Measurements from ENCODE around the gene ATF7. TPM values are rescaled to one million over a fixed set of nuclear protein-coding genes. Genes with fewer than 3 reads are reported as not detected.

ATF7 gene
- total RNA-seq, 1 donor from 2014 or later = 44.7 TPM

- no peak for DNase-seq (ENCODE audit: low spot score)
Measured at GRCh38 chr12:53532021-53532420, 94.2 kb downstream of the ATF7 start.

- no peak for DNase-seq (ENCODE audit: low spot score)
Measured at GRCh38 chr12:53530920-53531319, 95.3 kb downstream of the ATF7 start.

DNA sequence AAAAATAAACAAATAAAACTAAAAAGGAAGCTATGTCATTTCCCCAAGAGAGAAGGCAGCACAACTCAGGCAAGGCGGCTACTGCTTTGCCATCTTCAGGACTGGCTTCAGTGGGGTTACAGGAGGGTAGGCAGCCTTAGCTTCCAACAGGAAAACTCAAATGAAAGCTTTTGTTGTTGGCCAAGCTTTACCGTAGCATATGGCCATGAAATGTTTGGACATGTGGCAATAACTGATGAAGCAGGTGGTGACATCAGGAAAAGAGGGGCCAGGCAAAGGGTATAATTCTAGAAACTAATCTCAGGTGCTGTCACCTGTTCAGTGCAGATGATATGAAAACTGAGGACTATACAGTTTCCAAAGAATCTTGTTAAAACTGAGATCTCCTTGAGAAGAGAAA lies 96.1 kb downstream of the ATF7 start:
- no peak for DNase-seq (ENCODE audit: low spot score)

DNA sequence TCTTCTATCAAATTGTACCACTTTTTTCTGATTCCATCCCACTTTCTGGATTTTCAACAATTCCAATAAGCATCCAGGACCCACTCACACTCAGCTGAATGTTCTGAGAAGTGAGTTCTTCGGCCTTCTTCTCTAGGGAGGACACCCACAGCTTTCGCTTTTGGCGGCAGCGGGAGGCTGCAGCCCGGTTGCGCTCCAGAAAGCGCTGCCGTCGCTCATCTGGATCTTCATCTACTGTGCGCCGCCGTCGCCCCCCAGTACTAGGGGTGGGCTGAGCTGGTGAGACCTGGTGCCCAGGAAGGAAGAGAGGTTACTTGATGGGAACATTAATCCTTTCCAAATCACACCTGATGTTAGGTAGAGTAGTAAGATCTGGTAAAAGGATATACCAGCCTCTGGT lies 101.7 kb downstream of the ATF7 start:
- peak; percentile 59 for DNase-seq (ENCODE audit: low spot score)

DNA sequence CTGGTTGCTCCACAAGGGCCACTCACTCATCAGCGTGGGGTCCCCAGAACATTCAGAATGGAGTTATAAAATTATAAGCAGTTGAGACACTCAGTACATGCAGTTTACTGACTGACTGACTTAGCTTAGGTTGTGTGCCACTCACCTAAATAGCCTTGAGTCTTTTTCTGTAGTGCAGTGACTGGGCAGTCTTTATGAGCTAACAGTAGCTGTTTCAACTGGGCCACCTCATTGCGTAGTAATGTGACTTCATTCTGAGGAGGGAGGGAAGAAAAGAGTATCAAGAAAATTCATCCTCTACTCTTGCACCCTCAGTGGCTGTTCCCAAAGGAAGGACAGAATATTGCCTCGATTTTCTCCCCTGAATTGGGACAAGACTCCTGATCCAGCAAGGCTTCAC lies 103.1 kb downstream of the ATF7 start:
- DNase-seq (ENCODE audit: low spot score) = no peak

DNA sequence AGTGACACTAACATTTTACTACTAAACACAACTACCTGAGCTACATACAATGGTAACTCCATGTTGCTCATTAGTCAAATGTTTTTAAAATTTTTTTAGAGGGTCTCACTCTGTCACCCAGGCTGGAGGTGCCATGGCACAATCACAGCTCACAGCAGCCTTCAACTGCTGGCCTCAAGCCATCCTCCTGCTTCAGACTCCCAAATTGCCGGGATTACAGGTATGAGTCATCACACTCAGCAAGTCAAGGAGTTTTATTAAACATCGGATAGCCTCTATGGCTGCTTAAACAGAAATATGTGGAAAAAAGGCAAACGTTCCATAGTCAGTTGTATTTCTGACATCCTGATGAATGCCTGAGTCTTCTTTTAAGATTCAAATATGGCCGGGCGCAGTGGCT lies 107.8 kb downstream of the ATF7 start:
- DNase-seq (ENCODE audit: low spot score) = peak; percentile 24

- peak; percentile 45 for DNase-seq (ENCODE audit: low spot score)
Measured at GRCh38 chr12:53516758-53517455, 109.3 kb downstream of the ATF7 start.

DNA sequence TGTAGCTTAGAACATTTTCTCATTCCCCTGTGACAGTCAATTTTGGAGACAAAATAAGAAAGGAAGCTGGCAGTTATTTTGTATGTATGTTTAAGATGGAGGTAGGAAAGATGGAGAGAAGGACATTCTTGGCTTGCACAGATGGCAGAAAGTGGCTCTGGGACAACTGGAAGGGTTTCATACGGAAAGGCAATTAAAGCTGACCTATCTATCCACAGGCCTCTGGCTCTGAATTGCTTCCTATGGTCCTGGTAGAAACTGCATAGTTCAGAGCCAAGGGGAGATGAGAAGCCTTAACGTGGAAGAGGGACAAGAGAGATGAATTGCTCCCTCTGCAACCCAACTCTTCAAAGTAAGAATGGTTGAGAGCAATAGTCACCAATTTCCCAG lies 110.9 kb downstream of the ATF7 start:
- no peak for DNase-seq (ENCODE audit: low spot score)

- no peak for DNase-seq (ENCODE audit: low spot score)
Measured at GRCh38 chr12:53514628-53515290, 111.4 kb downstream of the ATF7 start.

- DNase-seq (ENCODE audit: low spot score) = no peak
Measured at GRCh38 chr12:53513712-53514410, 112.3 kb downstream of the ATF7 start.

- no peak for DNase-seq (ENCODE audit: low spot score)
Measured at GRCh38 chr12:53510181-53510812, 115.9 kb downstream of the ATF7 start.

- DNase-seq (ENCODE audit: low spot score) = no peak
Measured at GRCh38 chr12:53508534-53509170, 117.5 kb downstream of the ATF7 start.

- DNase-seq (ENCODE audit: low spot score) = no peak
Measured at GRCh38 chr12:53507603-53507885, 118.6 kb downstream of the ATF7 start.

DNA sequence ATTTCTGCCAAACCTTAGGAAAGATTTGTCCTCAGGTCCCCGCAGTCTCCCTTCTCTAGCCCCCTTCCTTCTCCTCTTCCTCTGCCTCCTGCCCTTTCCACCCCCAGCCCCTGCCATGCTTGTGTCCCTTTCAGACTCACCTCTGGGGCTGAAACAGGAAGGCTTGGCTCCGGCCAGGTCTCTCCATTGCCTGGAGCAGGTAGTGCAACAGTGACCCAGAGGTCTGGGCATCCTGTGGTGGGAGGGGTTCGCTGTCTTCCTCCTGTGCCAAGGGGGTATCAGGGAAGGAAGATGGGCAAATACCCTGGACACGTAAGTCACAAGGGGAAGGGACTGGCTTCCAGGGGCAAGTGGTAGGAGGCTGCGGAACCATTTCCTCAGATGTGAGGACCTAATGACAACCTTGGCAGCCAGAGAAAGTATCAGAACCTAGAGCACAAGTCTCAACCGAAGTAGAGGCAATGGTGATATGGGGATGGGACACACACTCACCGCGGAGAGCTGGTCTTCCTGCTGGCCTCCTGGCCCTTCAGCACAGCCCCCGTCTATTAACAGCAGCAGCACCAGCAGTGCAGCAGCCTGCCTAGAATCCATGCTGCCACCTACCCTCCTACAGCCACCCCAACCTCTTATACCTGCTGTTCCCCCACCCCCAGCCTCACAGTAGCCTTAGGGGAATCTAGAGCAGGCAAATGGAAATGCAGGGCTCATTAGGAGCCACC lies 119.1 kb downstream of the ATF7 start, which contains the start of gene NPFF:
Gene NPFF (minus strand): TSS at position 604 of the 722 bp plus-strand sequence. CDS start 10 bp downstream, at position 594.
- no peak for DNase-seq (ENCODE audit: low spot score)

DNA sequence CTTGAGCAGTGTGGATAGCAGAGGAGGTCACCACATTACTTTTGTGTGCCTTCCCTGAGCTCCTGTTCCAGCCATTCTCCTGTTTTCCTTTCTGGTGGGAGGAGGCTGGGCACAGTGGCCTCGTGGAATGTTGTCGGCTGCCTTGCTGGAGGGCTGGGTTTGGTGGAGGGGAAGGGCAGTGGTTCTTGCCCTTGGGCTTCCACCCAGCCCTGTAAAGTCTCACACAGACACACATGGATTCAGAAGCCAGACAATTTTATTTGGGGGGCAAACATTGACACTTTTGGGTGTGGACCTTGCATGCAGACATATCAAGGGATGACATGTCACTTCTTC lies 119.8 kb downstream of the ATF7 start:
- no peak for DNase-seq (ENCODE audit: low spot score)

GRCh38 chr12:53505555-53506449 lies 120.4 kb downstream of the ATF7 start:
- DNase-seq (ENCODE audit: low spot score) = no peak

GRCh38 chr12:53505086-53505485 lies 121.1 kb downstream of the ATF7 start:
- DNase-seq (ENCODE audit: low spot score) = no peak

- DNase-seq (ENCODE audit: low spot score) = no peak
Measured at GRCh38 chr12:53504004-53504920, 121.9 kb downstream of the ATF7 start.
